Dendritic cell treated with granulocyte-macrophage colony-stimulating factor and Interleukin-4, amounts not matched to agents 40 ng/mL and 50 ng/mL, for 4 days (primary cell): ENCODE data around the gene RGMB.
"Not testable (repeated sequence)": the region's sequence is repeated elsewhere in the genome, so short reads cannot be mapped to it uniquely, and the experiment has no call there.

Experiments used
- H3K27ac Mint-ChIP-seq: one replicate; pipeline ENCODE4 v1.8.0; 2022; ENCODE audit warnings: mild to moderate bottlenecking, mixed read lengths
- H3K27me3 Mint-ChIP-seq: one replicate; pipeline ENCODE4 v1.8.0; 2022; ENCODE audit warnings: mild to moderate bottlenecking, mixed read lengths
- H3K36me3 Mint-ChIP-seq: one replicate; pipeline ENCODE4 v1.8.0; 2022; ENCODE audit warnings: low read depth, mixed read lengths
- H3K4me1 Mint-ChIP-seq: one replicate; pipeline ENCODE4 v1.8.0; 2022; ENCODE audit warnings: low read depth, mixed read lengths
- H3K4me3 Mint-ChIP-seq: one replicate; pipeline ENCODE4 v1.8.0; 2022; ENCODE audit warnings: mild to moderate bottlenecking, moderate library complexity, mixed read lengths
- H3K9me3 Mint-ChIP-seq: one replicate; pipeline ENCODE4 v1.8.0; 2022; ENCODE audit warnings: mixed read lengths
- intact Hi-C: fragments of 100-400 bp; cut with micrococcal nuclease; formaldehyde crosslinking; loops from one replicate; pipeline ENCODE4 v1.15.0; 2022

RGMB gene

DNA sequence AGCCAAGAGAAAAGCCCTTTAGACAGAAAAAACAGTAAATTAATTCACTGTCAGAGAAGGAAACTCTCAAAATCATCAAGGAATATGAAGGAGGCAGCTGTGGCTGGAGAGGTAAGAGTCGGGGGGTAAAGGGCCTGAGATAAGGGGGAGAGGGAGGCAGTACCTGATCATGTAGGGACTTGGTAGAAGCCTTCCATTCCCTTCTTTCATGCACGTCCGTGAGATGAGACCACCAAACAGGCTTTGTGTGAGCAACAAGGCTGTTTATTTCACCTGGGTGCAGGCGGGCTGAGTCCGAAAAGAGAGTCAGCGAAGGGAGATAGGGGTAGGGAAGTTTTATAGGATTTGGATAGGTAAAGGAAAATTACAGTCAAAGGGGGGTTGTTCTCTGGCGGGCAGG, 21.1 kb upstream of the RGMB start:
- peaks cover 13% of the 10 kb centered on the region for H3K27me3 Mint-ChIP-seq
- H3K4me1 Mint-ChIP-seq, H3K4me3 Mint-ChIP-seq, H3K9me3 Mint-ChIP-seq, intact Hi-C loops, H3K27ac Mint-ChIP-seq, H3K36me3 Mint-ChIP-seq: not testable (repeated sequence)

DNA sequence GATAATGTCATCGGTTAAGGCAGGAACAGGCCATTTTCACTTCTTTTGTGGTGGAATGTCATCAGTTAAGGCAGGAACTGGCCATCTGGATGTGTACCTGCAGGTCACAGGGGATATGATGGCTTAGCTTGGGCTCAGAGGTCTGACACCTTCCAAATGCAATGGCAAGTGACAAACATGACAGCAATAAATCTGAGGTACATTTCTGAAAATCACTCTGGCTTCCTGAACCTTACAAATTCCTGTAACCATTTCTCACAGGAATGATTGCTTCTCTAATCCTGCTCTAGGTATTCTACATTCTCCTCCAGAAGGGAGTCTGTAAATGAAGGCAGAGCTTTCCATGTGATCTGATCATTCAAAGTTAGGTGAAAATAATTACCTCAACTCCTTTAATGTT, 20.7 kb upstream of the RGMB start:
- H3K36me3 Mint-ChIP-seq, H3K4me3 Mint-ChIP-seq, intact Hi-C loops, H3K27ac Mint-ChIP-seq, H3K9me3 Mint-ChIP-seq, H3K4me1 Mint-ChIP-seq: not testable (repeated sequence)
- H3K27me3 Mint-ChIP-seq: peaks cover 15% of the 10 kb centered on the region

DNA sequence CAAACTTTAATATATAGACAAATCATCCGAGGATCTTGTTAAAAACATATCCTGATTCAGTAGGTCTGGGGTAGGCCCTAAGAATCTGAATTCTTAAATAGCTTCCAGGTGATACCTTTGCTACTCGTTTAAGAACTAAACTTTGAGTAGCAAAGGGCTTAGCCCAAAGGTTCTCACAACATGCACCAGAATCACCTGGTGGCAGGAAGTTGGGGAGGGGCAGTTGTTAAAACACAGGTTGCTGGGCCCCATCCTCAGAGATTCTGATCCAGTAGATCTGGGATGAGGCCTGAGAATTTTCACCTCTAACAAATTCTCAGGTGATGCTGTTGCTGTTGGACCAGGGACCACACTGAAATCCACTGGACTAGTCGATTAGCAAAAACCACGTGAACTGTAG, 20.0 kb upstream of the RGMB start:
- no peak overlapping the region for H3K27ac Mint-ChIP-seq

DNA sequence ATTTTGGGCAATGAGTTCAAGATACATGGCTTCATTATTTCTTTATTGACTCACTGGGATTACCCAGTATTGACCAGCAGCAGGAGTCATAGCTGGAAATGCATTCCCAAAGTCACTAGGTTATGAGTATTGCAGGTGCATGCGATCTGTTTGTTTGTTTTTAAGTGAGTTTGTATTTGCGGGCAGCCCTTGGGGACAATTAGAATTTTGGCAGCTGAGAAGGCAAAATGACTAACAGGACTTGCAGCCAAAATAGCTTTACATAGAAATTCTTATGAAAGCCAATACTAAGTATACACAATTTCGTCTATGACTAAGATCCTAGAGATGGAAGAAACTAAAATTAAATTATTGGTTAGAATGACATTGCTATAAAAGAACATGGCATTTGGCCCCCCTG, 18.1 kb upstream of the RGMB start:
- no peak overlapping the region for H3K4me3 Mint-ChIP-seq
- intact Hi-C loops: no loop called here
- H3K27me3 Mint-ChIP-seq: peaks cover 21% of the 10 kb centered on the region
- no peaks in the 10 kb centered on the region for H3K9me3 Mint-ChIP-seq
- H3K36me3 Mint-ChIP-seq: no peaks in the 10 kb centered on the region
- H3K4me1 Mint-ChIP-seq: no peaks in the 10 kb centered on the region
- H3K27ac Mint-ChIP-seq: no peak overlapping the region

More for the DNA sequence above, 20.0 kb upstream of the RGMB start:
- no peaks in the 10 kb centered on the region for H3K9me3 Mint-ChIP-seq
- intact Hi-C loops: no loop called here
- no peaks in the 10 kb centered on the region for H3K4me1 Mint-ChIP-seq
- H3K36me3 Mint-ChIP-seq: no peaks in the 10 kb centered on the region
- H3K4me3 Mint-ChIP-seq: no peak overlapping the region
- H3K27me3 Mint-ChIP-seq: peaks cover 15% of the 10 kb centered on the region

DNA sequence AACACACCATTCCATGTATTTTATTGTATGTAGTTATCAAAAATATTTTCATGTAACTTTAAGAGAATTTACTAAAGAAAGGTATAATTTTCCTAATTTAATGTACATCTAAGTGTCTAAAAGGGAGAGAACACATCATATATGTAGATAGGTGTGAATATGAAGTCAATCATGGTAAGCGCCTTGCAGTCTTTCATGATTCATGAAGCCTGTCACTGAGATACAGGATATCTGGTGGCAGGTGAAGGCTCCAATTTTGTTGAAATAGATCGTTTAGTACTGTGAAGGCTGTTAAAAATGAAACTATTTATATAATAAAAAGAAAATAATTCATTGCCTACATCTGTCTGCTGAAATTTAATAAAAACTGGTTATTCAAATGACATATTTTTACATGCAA, 15.5 kb upstream of the RGMB start:
- peaks cover 26% of the 10 kb centered on the region for H3K27me3 Mint-ChIP-seq
- no peak overlapping the region for H3K27ac Mint-ChIP-seq
- no peaks in the 10 kb centered on the region for H3K36me3 Mint-ChIP-seq

DNA sequence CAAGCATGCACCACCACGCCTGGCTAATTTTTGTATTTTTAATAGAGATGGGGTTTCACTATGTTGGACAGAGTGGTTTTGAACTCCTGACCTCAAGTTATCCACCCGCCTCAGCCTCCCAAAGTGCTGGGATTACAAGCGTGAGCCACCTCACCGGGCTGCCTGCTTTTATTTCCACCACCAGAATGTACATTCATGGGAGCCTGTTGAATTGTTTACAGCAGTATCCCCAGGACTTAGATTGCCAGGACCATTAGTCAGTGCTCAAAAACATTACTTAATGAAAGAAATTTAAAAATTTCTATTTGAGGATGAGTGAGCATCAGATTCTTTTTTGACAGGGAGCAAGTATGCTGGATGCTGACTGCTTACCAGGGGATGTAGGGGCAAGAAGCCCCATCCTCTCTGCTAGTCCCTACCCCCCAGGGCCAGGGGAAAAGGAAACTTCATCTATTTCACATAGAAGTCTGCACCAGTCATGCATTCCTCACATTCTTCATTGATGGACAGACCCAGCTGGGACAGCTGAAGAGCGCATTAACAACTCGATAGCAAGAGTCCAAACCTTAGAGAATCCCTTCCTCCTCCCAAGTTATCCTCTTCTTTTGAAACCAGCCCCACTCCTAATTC, 10.3 kb upstream of the RGMB start:
- H3K27ac Mint-ChIP-seq: no peak overlapping the region
- intact Hi-C loops: no loop called here
- H3K4me1 Mint-ChIP-seq: peaks cover 2% of the 10 kb centered on the region
- no peak overlapping the region for H3K4me3 Mint-ChIP-seq
- no peaks in the 10 kb centered on the region for H3K9me3 Mint-ChIP-seq
- peaks cover 56% of the 10 kb centered on the region for H3K27me3 Mint-ChIP-seq
- no peaks in the 10 kb centered on the region for H3K36me3 Mint-ChIP-seq

More for the DNA sequence above, 15.5 kb upstream of the RGMB start:
- H3K4me1 Mint-ChIP-seq: no peaks in the 10 kb centered on the region
- intact Hi-C loops: no loop called here
- no peaks in the 10 kb centered on the region for H3K9me3 Mint-ChIP-seq
- H3K4me3 Mint-ChIP-seq: no peak overlapping the region

DNA sequence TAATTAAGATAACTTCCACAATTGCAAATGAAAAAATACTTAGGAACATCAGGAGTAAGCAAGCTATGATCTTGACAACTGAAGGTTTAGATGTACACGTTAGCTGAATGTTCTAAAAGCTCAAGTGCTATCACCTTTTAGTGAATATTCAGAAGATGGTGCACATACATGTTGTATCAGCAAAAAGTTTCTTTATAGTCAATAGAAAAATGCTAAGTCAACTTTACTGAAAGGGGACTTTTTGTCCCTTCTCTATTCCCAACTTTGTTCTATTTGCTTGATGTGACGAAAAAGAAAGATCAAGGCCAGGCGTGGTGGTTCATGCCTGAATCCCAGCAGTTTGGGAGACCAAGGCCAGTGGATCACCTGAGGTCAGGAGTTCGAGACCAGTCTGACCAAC, 7.6 kb upstream of the RGMB start:
- Mint-ChIP-seq H3K4me3 (no peak overlapping the region), H3K4me1 (peaks cover 28% of the 10 kb centered on the region), H3K9me3 (no peaks in the 10 kb centered on the region), H3K27ac (no peak overlapping the region), H3K27me3 (peaks cover 77% of the 10 kb centered on the region), H3K36me3 (no peaks in the 10 kb centered on the region)
- intact Hi-C loops: no loop called here

DNA sequence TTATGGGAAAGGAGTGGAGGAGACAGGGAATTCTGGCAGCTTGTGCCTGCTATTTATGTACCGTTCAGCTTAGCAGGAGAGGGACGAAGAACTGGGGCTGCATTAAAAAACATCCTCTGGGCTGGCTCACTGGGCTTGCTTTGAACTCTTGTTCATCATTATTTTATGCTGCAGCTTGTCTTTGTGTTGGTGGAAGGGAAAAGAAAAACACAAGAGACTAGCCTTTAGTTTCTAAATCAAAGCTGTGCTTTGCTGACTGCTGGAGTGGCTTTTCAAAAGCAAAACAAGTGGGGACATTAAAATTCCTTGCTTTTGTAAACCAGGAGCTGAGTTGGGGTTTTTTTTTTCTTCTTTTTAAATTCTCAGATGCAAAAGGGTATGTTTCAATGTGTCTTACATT, 5.9 kb upstream of the RGMB start:
- intact Hi-C loops: no loop called here
- no peaks in the 10 kb centered on the region for H3K9me3 Mint-ChIP-seq
- no peaks in the 10 kb centered on the region for H3K36me3 Mint-ChIP-seq
- no peak overlapping the region for H3K27ac Mint-ChIP-seq
- H3K27me3 Mint-ChIP-seq: peaks cover 84% of the 10 kb centered on the region
- peaks cover 38% of the 10 kb centered on the region for H3K4me1 Mint-ChIP-seq
- H3K4me3 Mint-ChIP-seq: no peak overlapping the region

DNA sequence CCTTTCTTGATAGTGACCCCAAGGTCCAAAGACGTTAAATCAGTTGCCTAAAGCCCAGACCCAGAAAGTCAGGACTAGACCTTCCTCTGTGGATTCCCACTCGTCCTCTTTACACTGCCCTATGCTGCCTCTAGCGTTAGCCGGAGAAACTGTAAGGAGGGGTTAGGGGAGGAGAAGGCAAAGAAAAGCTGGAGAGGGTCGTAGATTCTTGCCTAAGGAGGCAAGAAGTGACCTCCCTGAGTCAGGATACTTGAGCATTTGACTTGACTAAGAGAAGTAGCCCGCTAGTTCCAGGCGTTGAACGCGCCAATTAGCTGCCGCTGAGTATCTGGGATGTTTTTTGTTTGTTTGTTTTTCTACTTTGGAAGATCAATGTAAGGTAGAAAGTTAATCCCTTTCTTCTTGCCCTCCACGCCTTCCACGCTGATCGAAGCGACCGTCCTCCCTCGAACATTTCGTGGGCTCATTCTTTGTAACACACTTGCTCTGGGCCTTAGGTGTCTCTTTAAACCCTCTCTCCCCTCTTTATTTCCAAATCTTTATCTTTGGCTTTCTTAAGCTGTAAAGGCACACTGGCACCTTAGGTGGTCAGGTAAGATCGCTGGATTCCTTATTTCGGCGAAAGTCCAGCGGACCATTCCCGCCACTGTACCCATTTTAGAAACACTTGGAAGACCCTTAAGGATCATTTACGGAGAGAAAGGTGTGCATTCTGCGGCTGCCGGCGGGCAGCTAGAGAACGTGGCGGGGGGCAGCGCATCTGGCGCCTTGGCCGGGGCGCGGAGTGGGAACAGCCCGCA, 5.1 kb upstream of the RGMB start:
- Mint-ChIP-seq H3K27me3 (peaks cover 88% of the 10 kb centered on the region), H3K27ac (no peak overlapping the region), H3K4me1 (peaks cover 46% of the 10 kb centered on the region), H3K36me3 (peaks cover under 1% of the 10 kb centered on the region), H3K9me3 (no peaks in the 10 kb centered on the region), H3K4me3 (peak overlapping the region; percentile 79)
- intact Hi-C loops: no loop called here

DNA sequence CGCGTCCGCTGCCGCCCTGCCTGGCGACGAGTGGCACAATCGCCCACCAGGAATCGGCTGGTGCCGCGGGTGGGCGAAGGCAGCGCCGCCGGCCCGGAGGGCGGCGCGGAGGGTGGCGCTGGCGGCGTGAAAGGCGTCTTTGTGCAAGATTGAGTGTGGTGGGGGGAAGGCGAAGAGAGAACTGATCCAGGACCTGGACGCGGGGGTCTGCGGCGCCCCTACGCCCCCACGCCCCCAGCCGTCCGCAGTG, 4.6 kb upstream of the RGMB start:
- Mint-ChIP-seq H3K9me3 (no peaks in the 10 kb centered on the region), H3K4me3 (peak overlapping the region; percentile 79), H3K27ac (no peak overlapping the region), H3K4me1 (peaks cover 47% of the 10 kb centered on the region), H3K36me3 (peaks cover 6% of the 10 kb centered on the region), H3K27me3 (peaks cover 88% of the 10 kb centered on the region)
- intact Hi-C loops: no loop called here

DNA sequence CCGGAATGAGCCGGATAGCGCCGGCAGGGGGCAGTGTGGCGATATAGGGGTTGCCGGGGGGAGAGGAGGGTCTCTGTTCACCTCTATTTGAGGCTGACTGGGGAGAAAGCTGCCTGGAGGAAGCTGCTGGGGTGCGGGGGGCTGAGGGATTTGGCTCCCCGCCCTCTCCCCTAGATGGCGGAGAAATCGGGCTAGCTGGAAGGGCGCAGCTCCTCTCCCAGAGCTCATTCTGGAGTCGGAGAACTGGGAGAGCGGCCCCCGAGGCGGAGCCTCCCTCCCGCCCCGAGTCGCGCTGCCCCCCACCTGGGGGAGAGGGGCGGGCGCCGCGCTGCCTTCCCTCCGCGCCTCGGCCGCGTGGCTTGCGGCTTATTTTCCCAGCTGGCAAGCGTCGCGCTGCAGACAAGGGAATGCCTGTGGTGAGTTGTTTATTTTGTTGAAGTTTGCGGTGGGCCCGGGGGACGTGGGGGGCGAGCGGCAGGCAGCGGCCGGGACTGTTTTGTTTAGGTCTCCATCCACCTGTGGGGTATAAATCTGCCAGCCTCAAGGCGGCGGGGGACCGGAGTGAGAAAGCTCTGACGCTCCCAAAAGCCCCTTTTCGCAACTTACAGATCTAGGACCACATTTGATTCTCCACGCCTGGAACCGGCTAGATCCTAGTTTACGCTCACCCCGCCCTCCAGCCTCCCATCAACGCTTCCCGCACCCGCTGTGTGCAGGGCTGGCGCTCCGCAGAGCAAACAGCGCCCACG, 4.1 kb upstream of the RGMB start:
- Mint-ChIP-seq H3K27ac (no peak overlapping the region), H3K4me1 (peaks cover 50% of the 10 kb centered on the region), H3K4me3 (peak overlapping the region; percentile 79), H3K27me3 (peaks cover 88% of the 10 kb centered on the region), H3K36me3 (peaks cover 10% of the 10 kb centered on the region), H3K9me3 (no peaks in the 10 kb centered on the region)
- intact Hi-C loops: no loop called here

DNA sequence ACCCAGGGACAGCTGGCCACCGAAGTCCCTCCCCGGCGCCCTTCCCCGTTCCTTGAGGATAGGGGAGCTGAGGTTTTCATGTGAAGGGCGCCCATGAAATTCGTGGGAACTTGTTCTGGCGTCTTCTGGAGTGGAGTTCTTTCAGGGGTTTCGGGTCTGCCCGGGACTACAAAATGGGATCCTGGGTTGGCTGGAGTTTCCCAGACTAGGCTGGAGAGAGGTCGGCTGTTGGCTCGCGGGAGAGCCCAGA, 3.6 kb upstream of the RGMB start:
- H3K4me3 Mint-ChIP-seq: peak overlapping the region; percentile 79
- intact Hi-C loops: loop anchor here (10.0 kb wide), 2 partner anchors 555 to 1225 kb away; no protein-coding TSS in a partner anchor
- H3K4me1 Mint-ChIP-seq: peaks cover 55% of the 10 kb centered on the region
- H3K9me3 Mint-ChIP-seq: no peaks in the 10 kb centered on the region
- no peak overlapping the region for H3K27ac Mint-ChIP-seq
- peaks cover 12% of the 10 kb centered on the region for H3K36me3 Mint-ChIP-seq
- peaks cover 90% of the 10 kb centered on the region for H3K27me3 Mint-ChIP-seq

DNA sequence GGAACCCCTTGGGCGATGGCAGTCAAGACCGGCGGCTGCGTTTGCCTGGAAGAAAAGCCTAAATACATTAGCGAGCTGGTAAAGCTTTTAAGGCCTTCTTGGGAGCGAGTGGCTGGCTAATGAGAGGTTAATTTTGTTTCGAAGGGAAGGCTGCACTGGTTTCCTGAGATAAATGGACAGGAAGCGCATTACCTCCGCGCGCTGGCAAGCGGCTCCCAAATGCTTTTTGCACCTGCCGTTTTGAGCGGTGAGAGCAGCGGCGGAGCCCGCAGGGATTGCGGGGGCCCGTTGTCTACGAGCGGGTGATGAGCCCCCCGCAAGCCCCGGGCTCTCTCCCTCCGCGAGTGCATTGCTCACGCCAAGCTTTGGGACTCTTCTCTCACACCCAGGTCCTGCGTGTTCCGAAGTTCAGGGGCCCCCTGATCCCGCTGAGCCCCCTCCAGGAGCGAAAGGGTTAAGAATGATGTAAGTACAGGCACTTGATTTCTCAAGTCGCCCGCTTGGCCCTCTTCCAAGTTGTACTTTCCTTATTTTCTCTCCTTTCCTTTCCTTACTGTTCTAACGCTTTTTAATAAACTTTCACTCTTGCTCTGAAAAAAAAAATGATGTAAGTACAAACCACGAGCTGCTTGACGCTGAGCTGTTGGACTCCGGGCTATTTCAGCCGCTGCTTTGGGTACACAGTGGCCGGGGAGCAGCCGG, 3.1 kb upstream of the RGMB start:
- Mint-ChIP-seq H3K36me3 (peaks cover 12% of the 10 kb centered on the region), H3K4me3 (peak overlapping the region; percentile 79), H3K27ac (no peak overlapping the region), H3K27me3 (peaks cover 92% of the 10 kb centered on the region), H3K4me1 (peaks cover 59% of the 10 kb centered on the region), H3K9me3 (no peaks in the 10 kb centered on the region)
- intact Hi-C loops: loop anchor here (10.0 kb wide), 2 partner anchors 554 to 1226 kb away; no protein-coding TSS in a partner anchor

DNA sequence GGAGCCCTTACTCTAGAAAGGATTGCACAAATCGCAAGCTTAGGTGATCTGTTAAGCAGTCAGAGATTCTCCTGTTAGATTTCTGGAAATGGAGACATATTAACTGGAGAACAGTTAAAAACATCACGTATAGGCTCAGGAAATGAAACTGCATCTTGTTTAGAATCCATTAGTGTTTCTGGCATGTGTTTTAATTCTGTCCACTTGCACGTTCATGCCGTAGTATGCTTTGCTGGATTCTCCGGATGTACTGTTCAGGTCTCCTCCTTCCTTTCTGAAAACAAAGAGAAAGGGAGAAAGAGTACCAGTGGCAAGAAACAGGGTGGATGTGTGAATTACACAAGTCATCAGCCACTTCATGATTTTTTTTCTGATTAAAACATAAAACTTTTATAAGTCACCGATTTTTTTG, 2.5 kb upstream of the RGMB start:
- H3K4me3 Mint-ChIP-seq: peak overlapping the region; percentile 79
- peaks cover 12% of the 10 kb centered on the region for H3K36me3 Mint-ChIP-seq
- no peaks in the 10 kb centered on the region for H3K9me3 Mint-ChIP-seq
- peaks cover 59% of the 10 kb centered on the region for H3K4me1 Mint-ChIP-seq
- H3K27me3 Mint-ChIP-seq: peaks cover 95% of the 10 kb centered on the region
- no peak overlapping the region for H3K27ac Mint-ChIP-seq
- intact Hi-C loops: loop anchor here (10.0 kb wide), 2 partner anchors 554 to 1226 kb away; no protein-coding TSS in a partner anchor
